22Rv1 (cell line): ENCODE measurements around the gene VEPH1.

ENCODE experiments used
- ZFX ChIP-seq: fragments of 450-650 bp; IDR thresholded peaks from 2 replicates; pipeline ENCODE4 v1.6.1; 2017; ENCODE audit warnings: antibody characterized with exemption, borderline replicate concordance
- TF ChIP-seq, protein P1 (sequence below): fragments of 450-650 bp; IDR thresholded peaks from 2 replicates; pipeline ENCODE4 v1.5.1; 2017; ENCODE audit warnings: mild to moderate bottlenecking

DNA sequence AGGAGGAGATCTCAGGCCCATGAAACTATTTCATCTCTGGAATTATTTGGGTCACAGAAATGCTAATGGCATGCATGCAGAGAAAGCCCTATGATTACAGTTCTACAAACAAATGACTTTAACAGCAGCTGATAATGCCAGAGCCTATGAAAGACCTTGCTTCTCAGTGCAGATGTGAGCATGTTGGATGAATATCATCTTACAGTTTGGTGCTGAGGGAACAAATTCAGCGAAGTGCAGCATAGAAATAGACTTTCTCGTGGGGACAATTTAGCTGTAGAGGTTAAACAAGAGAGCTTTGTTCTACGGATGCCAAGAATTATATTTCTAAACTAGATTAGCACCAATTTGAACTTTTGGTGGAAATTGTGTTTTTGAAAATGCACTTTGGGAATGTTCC, 38.9 kb downstream of the VEPH1 start:
- TF ChIP-seq, protein P1, sequence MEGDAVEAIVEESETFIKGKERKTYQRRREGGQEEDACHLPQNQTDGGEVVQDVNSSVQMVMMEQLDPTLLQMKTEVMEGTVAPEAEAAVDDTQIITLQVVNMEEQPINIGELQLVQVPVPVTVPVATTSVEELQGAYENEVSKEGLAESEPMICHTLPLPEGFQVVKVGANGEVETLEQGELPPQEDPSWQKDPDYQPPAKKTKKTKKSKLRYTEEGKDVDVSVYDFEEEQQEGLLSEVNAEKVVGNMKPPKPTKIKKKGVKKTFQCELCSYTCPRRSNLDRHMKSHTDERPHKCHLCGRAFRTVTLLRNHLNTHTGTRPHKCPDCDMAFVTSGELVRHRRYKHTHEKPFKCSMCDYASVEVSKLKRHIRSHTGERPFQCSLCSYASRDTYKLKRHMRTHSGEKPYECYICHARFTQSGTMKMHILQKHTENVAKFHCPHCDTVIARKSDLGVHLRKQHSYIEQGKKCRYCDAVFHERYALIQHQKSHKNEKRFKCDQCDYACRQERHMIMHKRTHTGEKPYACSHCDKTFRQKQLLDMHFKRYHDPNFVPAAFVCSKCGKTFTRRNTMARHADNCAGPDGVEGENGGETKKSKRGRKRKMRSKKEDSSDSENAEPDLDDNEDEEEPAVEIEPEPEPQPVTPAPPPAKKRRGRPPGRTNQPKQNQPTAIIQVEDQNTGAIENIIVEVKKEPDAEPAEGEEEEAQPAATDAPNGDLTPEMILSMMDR, result no peak
- TF ChIP-seq ZFX, result no peak
